ENCODE measurements around the gene SLC25A38.

DNA sequence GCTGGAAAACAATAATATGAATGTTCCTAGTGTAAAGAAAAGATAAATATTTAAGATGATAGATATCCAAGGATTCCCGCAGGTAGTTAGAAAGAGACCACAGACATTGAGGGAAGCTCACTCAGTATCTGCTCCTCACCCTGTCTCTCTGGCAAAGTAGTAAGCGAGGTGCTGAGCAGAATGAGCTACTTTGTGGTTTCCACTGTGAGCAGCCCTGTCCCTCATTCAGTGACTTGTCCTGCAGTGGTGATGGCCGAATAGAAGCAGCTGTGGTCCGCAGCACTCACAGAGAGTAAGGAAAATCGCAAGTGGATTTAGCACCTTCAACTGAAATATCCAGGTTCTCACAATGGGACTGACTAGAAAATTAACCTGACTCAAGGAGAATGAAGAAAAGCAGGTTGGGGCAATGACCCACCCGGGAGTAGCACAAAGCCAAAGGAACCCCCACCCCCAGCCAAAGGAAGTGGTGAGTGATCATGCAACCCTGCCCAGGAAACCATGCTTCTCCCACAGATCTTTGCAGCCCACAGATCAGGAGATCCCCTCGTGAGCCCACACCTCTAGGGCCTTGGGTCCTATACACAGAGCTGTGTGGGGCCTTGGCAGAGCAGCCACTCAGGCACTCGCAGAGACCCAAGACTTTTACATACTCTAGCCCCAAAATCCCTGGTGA is 21.8 kb upstream of the SLC25A38 start:
- no peak for TF ChIP-seq ISL1 (CRISPR knock-in tag; IDR thresholded peaks at IDR 0.05)
- no peak for TF ChIP-seq ZFP3 (CRISPR knock-in tag; IDR thresholded peaks at IDR 0.05)
- no peak for TF ChIP-seq PATZ1 (CRISPR knock-in tag; IDR thresholded peaks at IDR 0.05; ENCODE audit: borderline replicate concordance)
- TF ChIP-seq POU6F1 (CRISPR knock-in tag; IDR thresholded peaks at IDR 0.05; ENCODE audit: borderline replicate concordance, low read depth), result no peak
- TF ChIP-seq, protein P1, sequence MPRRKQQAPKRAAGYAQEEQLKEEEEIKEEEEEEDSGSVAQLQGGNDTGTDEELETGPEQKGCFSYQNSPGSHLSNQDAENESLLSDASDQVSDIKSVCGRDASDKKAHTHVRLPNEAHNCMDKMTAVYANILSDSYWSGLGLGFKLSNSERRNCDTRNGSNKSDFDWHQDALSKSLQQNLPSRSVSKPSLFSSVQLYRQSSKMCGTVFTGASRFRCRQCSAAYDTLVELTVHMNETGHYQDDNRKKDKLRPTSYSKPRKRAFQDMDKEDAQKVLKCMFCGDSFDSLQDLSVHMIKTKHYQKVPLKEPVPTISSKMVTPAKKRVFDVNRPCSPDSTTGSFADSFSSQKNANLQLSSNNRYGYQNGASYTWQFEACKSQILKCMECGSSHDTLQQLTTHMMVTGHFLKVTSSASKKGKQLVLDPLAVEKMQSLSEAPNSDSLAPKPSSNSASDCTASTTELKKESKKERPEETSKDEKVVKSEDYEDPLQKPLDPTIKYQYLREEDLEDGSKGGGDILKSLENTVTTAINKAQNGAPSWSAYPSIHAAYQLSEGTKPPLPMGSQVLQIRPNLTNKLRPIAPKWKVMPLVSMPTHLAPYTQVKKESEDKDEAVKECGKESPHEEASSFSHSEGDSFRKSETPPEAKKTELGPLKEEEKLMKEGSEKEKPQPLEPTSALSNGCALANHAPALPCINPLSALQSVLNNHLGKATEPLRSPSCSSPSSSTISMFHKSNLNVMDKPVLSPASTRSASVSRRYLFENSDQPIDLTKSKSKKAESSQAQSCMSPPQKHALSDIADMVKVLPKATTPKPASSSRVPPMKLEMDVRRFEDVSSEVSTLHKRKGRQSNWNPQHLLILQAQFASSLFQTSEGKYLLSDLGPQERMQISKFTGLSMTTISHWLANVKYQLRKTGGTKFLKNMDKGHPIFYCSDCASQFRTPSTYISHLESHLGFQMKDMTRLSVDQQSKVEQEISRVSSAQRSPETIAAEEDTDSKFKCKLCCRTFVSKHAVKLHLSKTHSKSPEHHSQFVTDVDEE (CRISPR knock-in tag; IDR thresholded peaks at IDR 0.05), result no peak
- no peak for TF ChIP-seq ZNF565 (CRISPR knock-in tag; conservative IDR thresholded peaks at IDR 0.05; ENCODE audit: low read depth)
- TF ChIP-seq CREB5 (CRISPR knock-in tag; IDR thresholded peaks at IDR 0.05; ENCODE audit: low read depth), result no peak
- no peak for TF ChIP-seq OSR1 (CRISPR knock-in tag; IDR thresholded peaks at IDR 0.05)
- TF ChIP-seq ZNF8 (CRISPR knock-in tag; IDR thresholded peaks at IDR 0.05), result no peak

All from SK-N-SH treated with all-trans-retinoic acid at 6 μM for 48 hours (cell line).